ENCODE measurements around the gene METTL3.
A peak's percentile ranks its signal among the peaks of the same experiment; 100 is the strongest.

Gene METTL3

DNA sequence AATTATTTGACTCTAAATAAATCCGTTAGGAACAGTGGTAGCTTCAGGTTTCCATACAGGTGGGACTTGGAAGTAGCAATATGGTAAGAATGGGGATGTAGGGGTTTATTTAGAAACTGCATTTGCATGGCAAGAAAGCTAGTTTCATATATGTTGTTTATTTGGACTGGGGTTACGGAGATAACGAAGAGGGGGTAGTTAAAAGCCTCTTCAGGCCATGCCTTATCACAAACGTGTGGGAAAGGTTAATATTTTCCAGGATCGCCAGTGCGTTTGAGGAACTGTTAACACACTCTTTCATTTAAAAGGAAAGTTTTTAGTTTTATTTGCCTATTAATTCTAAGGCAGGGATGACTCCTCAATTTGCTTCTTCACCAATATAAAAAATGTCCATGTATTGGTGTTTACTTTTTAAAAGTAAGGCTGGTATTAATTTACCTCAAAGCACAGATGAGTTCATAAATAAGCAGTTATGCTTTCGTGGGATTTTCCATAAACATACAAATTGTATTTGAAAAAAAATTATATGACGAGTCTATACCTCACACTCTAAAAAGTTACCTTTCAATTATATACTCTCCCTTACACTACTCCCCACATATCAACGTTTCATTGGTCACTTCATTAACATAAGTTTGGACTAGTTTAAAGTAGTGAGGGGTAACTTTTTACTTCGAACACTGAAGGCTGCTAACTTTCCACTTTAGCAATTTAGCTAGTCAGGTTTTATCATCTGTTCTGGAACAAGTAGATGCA lies 35.2 kb downstream of the METTL3 start:
- no peaks in the 10 kb centered on the region for H3K4me1 ChIP-seq (ENCODE audit: insufficient read depth, insufficient read length)
- no peaks in the 10 kb centered on the region for H3K27me3 ChIP-seq (ENCODE audit: insufficient read depth, insufficient read length)
- peak overlapping the region; percentile 79 for H3K4me3 ChIP-seq (ENCODE audit: insufficient read length, low read depth)
- H3K9me3 ChIP-seq (ENCODE audit: insufficient read depth, low read length): no peaks in the 10 kb centered on the region
- H3K36me3 ChIP-seq (ENCODE audit: insufficient read depth, insufficient read length, low read length): peaks cover 19% of the 10 kb centered on the region
- peak overlapping the region; percentile 85 for H3K9ac ChIP-seq (ENCODE audit: insufficient read length, low read depth)
- TF ChIP-seq ZNF274 (IDR thresholded peaks at IDR 0.05; ENCODE audit: low read depth, low read length): no peak
- TF ChIP-seq YY1 (IDR thresholded peaks at IDR 0.05; ENCODE audit: insufficient read depth, insufficient read length): no peak
- no peak for TF ChIP-seq SUZ12 (IDR thresholded peaks at IDR 0.05; ENCODE audit: extremely low read depth, insufficient read depth, insufficient read length)
- DNase-seq (ENCODE audit: low read depth, low spot score): no peak

DNA sequence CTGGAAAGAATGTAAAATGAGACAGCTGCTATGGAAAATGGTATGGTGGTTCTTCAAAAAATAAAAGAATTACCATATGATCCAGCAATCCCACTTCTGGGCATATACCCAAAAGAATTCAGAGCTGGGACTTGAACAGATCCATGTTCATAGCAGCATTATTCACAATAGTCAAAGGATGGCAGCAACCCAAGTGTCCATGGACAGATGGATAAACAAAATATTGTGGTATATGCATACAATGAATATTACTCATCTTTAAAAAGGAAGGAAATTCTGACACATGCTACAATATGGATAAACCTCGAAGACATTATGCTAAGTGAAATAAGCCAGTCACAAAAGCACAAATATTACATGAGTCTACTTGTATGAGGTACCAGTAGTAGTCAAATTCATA lies 43.5 kb downstream of the METTL3 start:
- Histone ChIP-seq H3K4me1 (ENCODE audit: insufficient read depth, insufficient read length) (no peaks in the 10 kb centered on the region), H3K4me3 (ENCODE audit: insufficient read length, low read depth) (no peak overlapping the region), H3K9me3 (ENCODE audit: insufficient read depth, low read length) (no peaks in the 10 kb centered on the region), H3K36me3 (ENCODE audit: insufficient read depth, insufficient read length, low read length) (peaks cover 36% of the 10 kb centered on the region), H3K27me3 (ENCODE audit: insufficient read depth, insufficient read length) (no peaks in the 10 kb centered on the region), H3K9ac (ENCODE audit: insufficient read length, low read depth) (no peak overlapping the region)
- TF ChIP-seq YY1 (IDR thresholded peaks at IDR 0.05; ENCODE audit: insufficient read depth, insufficient read length) (no peak), SUZ12 (IDR thresholded peaks at IDR 0.05; ENCODE audit: extremely low read depth, insufficient read depth, insufficient read length) (no peak), ZNF274 (IDR thresholded peaks at IDR 0.05; ENCODE audit: low read depth, low read length) (no peak)
- DNase-seq (ENCODE audit: low read depth, low spot score): no peak

DNA sequence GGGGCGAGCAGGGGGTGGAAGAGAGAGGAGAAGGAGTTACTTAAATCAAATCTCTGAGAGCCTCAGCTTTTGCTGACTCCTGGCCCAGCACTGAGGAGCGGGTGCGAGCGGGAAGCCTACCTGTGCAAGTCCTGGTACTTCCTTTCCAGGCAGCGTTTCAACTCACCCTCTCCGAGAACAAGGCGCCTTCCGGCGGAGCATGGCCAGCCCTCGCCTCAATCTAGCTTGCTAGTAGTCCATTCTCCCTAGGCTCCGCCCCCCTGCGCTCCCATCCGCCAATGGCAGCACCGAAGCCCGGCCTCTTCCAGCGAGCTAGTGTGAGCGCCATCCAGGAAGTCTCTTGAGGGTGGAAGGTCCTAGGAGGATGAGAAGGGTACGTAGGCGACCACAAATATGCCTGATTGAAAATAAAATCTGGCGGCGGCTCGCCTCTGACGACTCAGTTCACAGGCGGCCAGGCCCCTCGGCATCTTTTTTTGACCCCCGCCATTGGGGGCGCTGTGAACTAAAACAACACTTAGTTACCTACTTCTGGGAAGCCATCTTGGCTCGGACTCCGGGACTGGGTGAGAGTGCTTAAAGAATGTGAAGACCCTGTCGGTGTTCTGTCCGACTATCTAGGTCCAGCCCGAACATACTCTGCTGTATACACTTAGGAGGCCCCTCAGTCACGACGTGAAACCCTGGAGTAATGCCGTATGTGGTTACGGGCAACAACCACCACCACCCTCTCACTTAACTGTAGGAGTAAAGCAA lies 55.0 kb downstream of the METTL3 start, which contains the start of gene CHD8:
TSS of gene CHD8 (minus strand) at position 212 of the 756 bp plus-strand sequence. CDS start 24,480 bp downstream, outside the sequence.
- Histone ChIP-seq H3K27me3 (ENCODE audit: insufficient read depth, insufficient read length) (no peaks in the 10 kb centered on the region), H3K4me1 (ENCODE audit: insufficient read depth, insufficient read length) (no peaks in the 10 kb centered on the region), H3K36me3 (ENCODE audit: insufficient read depth, insufficient read length, low read length) (peaks cover 28% of the 10 kb centered on the region), H3K9ac (ENCODE audit: insufficient read length, low read depth) (peak within 1 kb of the TSS; percentile 91), H3K9me3 (ENCODE audit: insufficient read depth, low read length) (no peaks in the 10 kb centered on the region), H3K4me3 (ENCODE audit: insufficient read length, low read depth) (peak within 1 kb of the TSS; percentile 76)
- TF ChIP-seq YY1 (IDR thresholded peaks at IDR 0.05; ENCODE audit: insufficient read depth, insufficient read length) (peak; percentile 49), SUZ12 (IDR thresholded peaks at IDR 0.05; ENCODE audit: extremely low read depth, insufficient read depth, insufficient read length) (no peak)
- DNase-seq (ENCODE audit: low read depth, low spot score): peak; percentile 95

DNA sequence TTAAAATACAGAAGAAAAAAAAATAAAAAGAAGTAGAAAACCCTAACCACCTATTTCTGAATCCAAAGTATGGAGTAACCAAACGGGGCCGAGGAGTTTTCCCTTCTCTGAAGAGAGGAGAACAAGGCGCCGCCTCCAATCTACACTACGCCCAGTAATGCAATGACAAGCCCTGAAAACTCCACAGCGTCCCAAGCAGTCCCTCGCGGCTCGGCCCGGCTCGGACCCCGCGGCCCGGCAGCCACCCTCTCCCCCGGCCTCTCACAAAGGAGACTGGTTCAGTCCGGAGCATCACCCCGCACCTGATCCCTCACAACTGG lies 55.6 kb downstream of the METTL3 start:
- TF ChIP-seq SUZ12 (IDR thresholded peaks at IDR 0.05; ENCODE audit: extremely low read depth, insufficient read depth, insufficient read length) (no peak), ZNF274 (IDR thresholded peaks at IDR 0.05; ENCODE audit: low read depth, low read length) (no peak), YY1 (IDR thresholded peaks at IDR 0.05; ENCODE audit: insufficient read depth, insufficient read length) (no peak)
- H3K27me3 ChIP-seq (ENCODE audit: insufficient read depth, insufficient read length): no peaks in the 10 kb centered on the region
- peak overlapping the region; percentile 76 for H3K4me3 ChIP-seq (ENCODE audit: insufficient read length, low read depth)
- H3K36me3 ChIP-seq (ENCODE audit: insufficient read depth, insufficient read length, low read length): peaks cover 23% of the 10 kb centered on the region
- peak overlapping the region; percentile 91 for H3K9ac ChIP-seq (ENCODE audit: insufficient read length, low read depth)
- no peaks in the 10 kb centered on the region for H3K4me1 ChIP-seq (ENCODE audit: insufficient read depth, insufficient read length)
- H3K9me3 ChIP-seq (ENCODE audit: insufficient read depth, low read length): no peaks in the 10 kb centered on the region
- DNase-seq (ENCODE audit: low read depth, low spot score): no peak

DNA sequence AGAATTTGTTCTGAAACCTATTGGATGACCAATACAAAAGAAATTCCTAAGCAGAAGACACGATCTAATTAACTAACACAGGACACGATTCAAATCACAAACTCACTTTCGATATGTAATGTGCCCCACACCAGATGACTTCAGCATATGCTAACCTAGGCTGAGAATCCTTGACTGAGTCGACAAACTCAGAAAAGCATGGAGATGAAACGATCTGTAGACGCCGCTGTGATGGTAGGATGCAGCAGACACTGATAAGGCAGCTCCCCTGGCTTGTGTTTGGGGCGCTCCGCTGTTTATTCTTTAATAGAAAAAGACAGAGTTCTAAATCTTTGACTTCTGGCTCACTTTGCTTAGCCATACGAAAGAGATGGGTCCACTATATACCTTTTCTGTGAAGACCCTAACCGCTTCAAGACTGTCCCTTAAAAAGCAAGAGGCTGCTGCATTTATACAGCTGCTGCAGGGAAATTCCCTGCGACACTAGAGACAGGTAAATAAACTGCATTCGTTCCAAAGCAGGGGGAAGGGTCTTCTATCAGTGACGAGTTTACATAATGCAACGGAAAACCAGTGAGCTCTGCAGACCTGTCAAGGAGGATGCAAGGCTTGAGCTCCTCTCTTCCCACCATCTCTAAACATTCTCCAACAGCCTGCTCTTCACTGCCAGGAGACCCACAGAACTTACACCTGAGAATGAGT lies 56.1 kb downstream of the METTL3 start:
- Histone ChIP-seq H3K9ac (ENCODE audit: insufficient read length, low read depth) (peak overlapping the region; percentile 91), H3K27me3 (ENCODE audit: insufficient read depth, insufficient read length) (no peaks in the 10 kb centered on the region), H3K36me3 (ENCODE audit: insufficient read depth, insufficient read length, low read length) (peaks cover 21% of the 10 kb centered on the region), H3K4me1 (ENCODE audit: insufficient read depth, insufficient read length) (no peaks in the 10 kb centered on the region), H3K4me3 (ENCODE audit: insufficient read length, low read depth) (peak overlapping the region; percentile 76), H3K9me3 (ENCODE audit: insufficient read depth, low read length) (no peaks in the 10 kb centered on the region)
- DNase-seq (ENCODE audit: low read depth, low spot score): no peak
- TF ChIP-seq ZNF274 (IDR thresholded peaks at IDR 0.05; ENCODE audit: low read depth, low read length) (no peak), YY1 (IDR thresholded peaks at IDR 0.05; ENCODE audit: insufficient read depth, insufficient read length) (no peak), SUZ12 (IDR thresholded peaks at IDR 0.05; ENCODE audit: extremely low read depth, insufficient read depth, insufficient read length) (no peak)

DNA sequence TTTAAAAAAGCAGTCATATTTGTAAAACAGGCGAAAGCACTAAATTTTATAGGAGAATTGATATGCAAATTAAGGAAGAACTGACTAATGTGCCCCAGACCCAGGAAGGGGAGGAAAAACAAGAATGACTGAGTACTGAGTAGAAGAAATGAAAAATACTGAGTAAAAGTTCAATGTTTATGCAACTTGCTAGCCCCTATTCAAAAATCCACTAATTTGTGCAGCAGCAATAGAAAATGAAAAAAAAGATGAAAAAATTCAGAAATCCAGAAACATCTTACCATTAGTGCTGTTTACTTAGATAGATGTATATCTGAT lies 61.3 kb downstream of the METTL3 start:
- H3K36me3 ChIP-seq (ENCODE audit: insufficient read depth, insufficient read length, low read length): peaks cover 12% of the 10 kb centered on the region
- DNase-seq (ENCODE audit: low read depth, low spot score): no peak
- H3K4me3 ChIP-seq (ENCODE audit: insufficient read length, low read depth): no peak overlapping the region
- no peaks in the 10 kb centered on the region for H3K9me3 ChIP-seq (ENCODE audit: insufficient read depth, low read length)
- no peak overlapping the region for H3K9ac ChIP-seq (ENCODE audit: insufficient read length, low read depth)
- H3K27me3 ChIP-seq (ENCODE audit: insufficient read depth, insufficient read length): no peaks in the 10 kb centered on the region
- no peaks in the 10 kb centered on the region for H3K4me1 ChIP-seq (ENCODE audit: insufficient read depth, insufficient read length)
- TF ChIP-seq YY1 (IDR thresholded peaks at IDR 0.05; ENCODE audit: insufficient read depth, insufficient read length): no peak
- TF ChIP-seq ZNF274 (IDR thresholded peaks at IDR 0.05; ENCODE audit: low read depth, low read length): no peak
- no peak for TF ChIP-seq SUZ12 (IDR thresholded peaks at IDR 0.05; ENCODE audit: extremely low read depth, insufficient read depth, insufficient read length)
